ENCODE measurements around the gene ABITRAM.
"Not testable (repeated sequence)": the region's sequence is repeated elsewhere in the genome, so short reads cannot be mapped to it uniquely, and the experiment has no call there.

ABITRAM gene

GRCh38 chr9:108934323-108934893, at the start of gene ABITRAM:
Gene ABITRAM, plus strand, starts transcription at chr9:108934400. Its CDS starts 87 bp downstream, at chr9:108934487.
- peak; percentile 86 for DNase-seq

GRCh38 chr9:108884701-108885100, 49.5 kb upstream of the ABITRAM start:
- no peak for DNase-seq

GRCh38 chr9:108885643-108886348, 48.4 kb upstream of the ABITRAM start:
- DNase-seq = no peak

GRCh38 chr9:108886594-108887271, 47.5 kb upstream of the ABITRAM start:
- not testable (repeated sequence) for DNase-seq

- no peak for DNase-seq
Measured at GRCh38 chr9:108889649-108890067, 44.5 kb upstream of the ABITRAM start.

- DNase-seq = no peak
Measured at GRCh38 chr9:108894225-108894997, 39.8 kb upstream of the ABITRAM start.

- no peak for DNase-seq
Measured at GRCh38 chr9:108897324-108898096, 36.7 kb upstream of the ABITRAM start.

GRCh38 chr9:108899023-108899695, 35.0 kb upstream of the ABITRAM start:
- not testable (repeated sequence) for DNase-seq

- DNase-seq = no peak
Measured at GRCh38 chr9:108900176-108900575, 34.0 kb upstream of the ABITRAM start.

GRCh38 chr9:108903420-108904103, 30.6 kb upstream of the ABITRAM start:
- no peak for DNase-seq

- DNase-seq = no peak
Measured at GRCh38 chr9:108904161-108904560, 30.0 kb upstream of the ABITRAM start.

- no peak for DNase-seq
Measured at GRCh38 chr9:108905494-108905893, 28.7 kb upstream of the ABITRAM start.

- DNase-seq = no peak
Measured at GRCh38 chr9:108910402-108910801, 23.8 kb upstream of the ABITRAM start.

- DNase-seq = no peak
Measured at GRCh38 chr9:108910914-108911313, 23.3 kb upstream of the ABITRAM start.

GRCh38 chr9:108911820-108912219, 22.4 kb upstream of the ABITRAM start:
- no peak for DNase-seq

- no peak for DNase-seq
Measured at GRCh38 chr9:108913391-108913790, 20.8 kb upstream of the ABITRAM start.

- no peak for DNase-seq
Measured at GRCh38 chr9:108919517-108919916, 14.7 kb upstream of the ABITRAM start.

GRCh38 chr9:108920401-108920800, 13.8 kb upstream of the ABITRAM start:
- not testable (repeated sequence) for DNase-seq

- DNase-seq = no peak
Measured at GRCh38 chr9:108921200-108921599, 13.0 kb upstream of the ABITRAM start.

- DNase-seq = no peak
Measured at GRCh38 chr9:108924466-108924865, 9.7 kb upstream of the ABITRAM start.

- no peak for DNase-seq
Measured at GRCh38 chr9:108928386-108928785, 5.8 kb upstream of the ABITRAM start.

Data from femur (tissue), 1 donor.